ELR (cell line): ENCODE measurements around the gene POLG2.
"Not testable (repeated sequence)": the region's sequence is repeated elsewhere in the genome, so short reads cannot be mapped to it uniquely, and the experiment has no call there.

Experiments used
- DNase-seq: peaks from one replicate; pipeline ENCODE4 v3.0.0-alpha.2; 2015; ENCODE audit warnings: low read depth

The POLG2 gene

DNA sequence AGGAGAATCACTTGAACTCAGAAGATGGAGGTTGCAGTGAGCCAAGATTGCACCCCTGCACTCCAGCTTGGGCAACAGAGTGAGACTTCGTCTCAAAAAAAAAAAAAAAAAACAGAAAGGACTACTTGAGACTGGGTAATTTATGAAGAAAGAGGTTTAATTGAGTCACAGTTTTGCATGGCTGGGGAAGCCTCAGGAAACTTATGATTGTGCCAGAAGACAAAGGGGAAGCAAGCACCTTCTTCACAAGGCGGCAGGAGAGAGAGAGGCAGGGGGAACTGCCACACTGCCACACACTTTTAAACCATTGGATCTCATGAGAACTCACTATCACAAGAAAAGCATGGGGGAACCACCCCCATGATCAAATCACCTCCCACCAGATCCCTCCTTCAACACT lies 56.9 kb downstream of the POLG2 start:
- DNase-seq, result no peak

DNA sequence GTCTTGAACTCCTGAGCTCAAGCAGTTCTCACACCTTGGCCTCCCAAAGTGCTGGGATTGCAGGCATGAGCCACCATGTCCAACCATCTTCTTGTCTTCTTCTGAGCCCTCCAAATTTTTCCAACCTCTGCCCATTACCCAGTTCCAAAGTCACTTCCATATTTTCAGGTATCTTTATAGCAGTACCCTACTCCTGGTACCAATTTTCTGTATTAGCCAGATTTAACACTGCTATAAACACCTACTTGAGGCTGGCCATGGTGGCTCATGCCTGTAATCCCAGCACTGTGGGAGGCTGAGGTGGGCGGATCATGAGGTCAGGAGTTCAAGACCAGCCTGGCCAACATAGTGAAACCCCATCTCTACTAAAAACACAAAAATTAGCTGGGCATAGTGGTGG lies 57.3 kb downstream of the POLG2 start:
- not testable (repeated sequence) for DNase-seq

DNA sequence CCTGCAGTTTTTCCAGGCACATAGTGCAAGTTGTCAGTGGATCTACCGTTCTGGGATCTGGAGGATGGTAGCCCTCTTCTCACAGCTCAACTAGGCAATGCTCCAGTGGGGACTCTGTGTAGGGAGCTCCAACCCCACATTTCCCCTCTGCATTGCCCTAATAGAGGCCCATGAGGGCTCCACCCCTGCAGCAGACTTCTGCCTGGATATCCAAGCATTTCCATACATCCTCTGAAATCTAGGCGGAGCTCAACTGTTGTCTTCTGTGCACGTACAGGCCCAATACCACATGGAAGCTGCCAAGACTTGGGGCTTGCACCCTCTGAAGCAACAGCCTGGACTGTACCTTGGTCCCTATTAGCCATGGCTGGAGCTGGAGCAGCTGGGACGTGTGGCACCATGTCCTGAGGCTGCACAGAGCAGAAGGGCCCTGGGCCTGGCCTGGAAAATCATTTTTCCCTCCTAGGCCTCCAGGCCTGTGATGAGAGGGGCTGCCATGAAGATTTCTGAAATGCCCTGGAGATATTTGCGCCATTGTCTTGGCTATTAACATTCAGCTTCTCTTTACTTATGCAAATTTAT lies 58.8 kb downstream of the POLG2 start:
- no peak for DNase-seq

DNA sequence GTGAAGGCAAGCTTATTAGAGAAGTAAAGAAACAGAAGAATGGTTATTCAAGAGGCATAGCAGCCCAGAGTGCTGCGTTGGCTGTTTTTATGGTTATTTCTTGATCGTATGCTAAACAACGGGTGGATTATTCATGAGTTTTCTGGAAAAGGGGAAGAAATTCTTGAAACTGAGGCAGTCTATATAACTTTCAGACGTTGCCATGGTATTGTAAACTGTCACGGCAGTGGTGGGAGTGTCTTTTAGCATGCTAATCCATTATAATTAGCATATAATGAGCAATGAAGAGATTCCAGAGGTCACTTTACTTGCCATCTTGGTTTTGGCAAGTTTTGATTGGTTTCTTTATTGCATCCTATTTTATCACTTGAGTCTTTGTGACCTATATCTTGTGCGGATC lies 65.3 kb downstream of the POLG2 start:
- no peak for DNase-seq

DNA sequence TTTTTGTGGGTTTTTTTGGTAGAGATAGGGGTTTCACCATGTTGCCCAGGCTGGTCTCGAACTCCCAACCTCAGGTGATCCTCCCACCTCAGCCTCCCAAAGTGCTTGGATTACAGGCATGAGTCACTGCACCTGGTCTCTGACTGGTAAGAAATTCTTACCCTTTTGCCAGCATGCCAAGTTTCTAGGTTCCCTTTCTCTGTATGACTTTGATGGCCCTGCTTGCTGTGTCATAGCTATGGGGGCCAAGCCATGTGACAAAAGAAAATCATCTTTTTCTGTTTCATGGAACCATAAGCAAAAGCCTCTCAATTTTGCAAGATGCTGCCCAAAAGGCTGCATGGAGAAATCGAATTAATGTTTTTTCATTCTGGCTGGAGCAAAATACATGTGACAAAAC lies 66.8 kb downstream of the POLG2 start:
- not testable (repeated sequence) for DNase-seq

DNA sequence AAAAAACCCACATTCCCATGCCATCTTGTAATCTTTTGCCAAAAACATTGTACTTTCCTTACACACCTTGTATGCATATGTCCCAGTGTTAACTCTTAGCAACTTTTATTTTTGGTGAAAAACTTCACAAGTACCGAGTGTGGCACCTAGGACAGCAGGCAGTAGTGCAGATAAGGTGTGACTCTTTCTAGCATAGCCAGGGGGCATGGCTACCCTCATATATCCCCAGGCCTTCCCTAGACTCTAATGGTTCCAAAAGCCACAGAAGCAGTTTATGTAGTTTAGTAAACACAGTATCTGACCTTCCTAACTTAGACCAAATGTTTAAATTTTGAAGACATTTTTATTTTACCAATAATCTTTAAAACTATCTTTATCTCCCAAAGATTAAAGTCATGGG lies 68.4 kb downstream of the POLG2 start:
- DNase-seq, result no peak
